A549 treated with AZD2906 at 1 μM for 4 hours (cell line): ENCODE results near the gene MYO18B. TPM values are rescaled to one million over a fixed set of nuclear protein-coding genes. Genes with fewer than 3 reads are reported as not detected.

Experiments used
- total RNA-seq: library from RNA; stranded (reverse); fragments of 200-300 nt; extraction: Qiagen RNA extraction; gene quantifications from 5 replicates; pipeline ENCODE4 v1.2.3, GENCODE V29; 2022

Gene MYO18B
- 0.02 to 0.08 TPM (median 0.06 TPM) in 5 replicates for total RNA-seq

GRCh38 chr22:25741692-25742626, at the start of gene MYO18B:
MYO18B (plus strand) TSS chr22:25742188; CDS start chr22:25761093, 18,905 bp downstream.

Other genes starting within 250 kb of the MYO18B start
- 2.5 to 3.0 TPM (median 2.9 TPM) in 5 replicates for gene GRK3, start 177.5 kb upstream of the MYO18B start, total RNA-seq